Osteoblast (primary cell): ENCODE results near the gene SLC39A11. TPM values are rescaled to one million over a fixed set of nuclear protein-coding genes. Genes with fewer than 3 reads are reported as not detected.
A peak's percentile ranks its signal among the peaks of the same experiment; 100 is the strongest.

Experiments
- DNase-seq: peaks from one replicate; pipeline ENCODE4 v3.0.0; 2011; ENCODE audit warnings: low spot score, mixed read lengths; ENCODE audit not compliant: insufficient read length; ENCODE audit errors: missing footprints
- H2AFZ ChIP-seq: 2 replicates; pipeline ENCODE4 v1.6.0; 2011; ENCODE audit warnings: mild to moderate bottlenecking, low read length
- H3K27ac ChIP-seq: 2 replicates; pipeline ENCODE4 v1.5.1; 2011; ENCODE audit warnings: mild to moderate bottlenecking, low read depth, low read length, moderate library complexity
- H3K27me3 ChIP-seq: 2 replicates; pipeline ENCODE4 v1.6.0; 2012; ENCODE audit warnings: mild to moderate bottlenecking, control low read depth, inconsistent platforms, low read length, moderate library complexity; ENCODE audit not compliant: insufficient read depth
- H3K36me3 ChIP-seq: 2 replicates; pipeline ENCODE4 v1.5.1; 2011; ENCODE audit warnings: mild to moderate bottlenecking, low read length, control low read depth, moderate library complexity; ENCODE audit not compliant: insufficient read depth
- H3K4me1 ChIP-seq: 2 replicates; pipeline ENCODE4 v1.5.1; 2011; ENCODE audit warnings: mild to moderate bottlenecking, low read length, control low read depth, moderate library complexity; ENCODE audit not compliant: insufficient read depth
- H3K4me2 ChIP-seq: 2 replicates; pipeline ENCODE4 v1.6.0; 2011; ENCODE audit warnings: mild to moderate bottlenecking, low read length; ENCODE audit not compliant: insufficient read depth
- H3K4me3 ChIP-seq: fragments of 200-600 bp; sonication (generic); 3 replicates; pipeline ENCODE4 v1.5.1; 2012; ENCODE audit warnings: mild to moderate bottlenecking, low read length, inconsistent platforms; ENCODE audit not compliant: insufficient read depth
- H3K79me2 ChIP-seq: 2 replicates; pipeline ENCODE4 v1.6.0; 2012; ENCODE audit warnings: mild to moderate bottlenecking, low read length, control low read depth, inconsistent platforms; ENCODE audit not compliant: insufficient read depth
- H3K9me3 ChIP-seq: 2 replicates; pipeline ENCODE4 v1.5.1; 2011; ENCODE audit warnings: low read depth, low read length, control low read depth
- H4K20me1 ChIP-seq: 2 replicates; pipeline ENCODE4 v1.6.0; 2012; ENCODE audit warnings: mild to moderate bottlenecking, low read length, control low read depth; ENCODE audit not compliant: insufficient read depth
- total RNA-seq: library from RNA; depleted of rRNA; stranded (reverse); fragments of >200 nt; gene quantifications from 2 replicates; pipeline ENCODE4 v1.2.3, GENCODE V29; 2012
- TF ChIP-seq, protein P1 (sequence below): IDR thresholded peaks from 2 replicates; pipeline ENCODE4 v1.5.1; 2011; ENCODE audit warnings: mild to moderate bottlenecking, low read depth, low read length, moderate library complexity; ENCODE audit errors: extremely low read depth

SLC39A11 gene
- total RNA-seq, 1 donor, result 27.1 TPM

DNA sequence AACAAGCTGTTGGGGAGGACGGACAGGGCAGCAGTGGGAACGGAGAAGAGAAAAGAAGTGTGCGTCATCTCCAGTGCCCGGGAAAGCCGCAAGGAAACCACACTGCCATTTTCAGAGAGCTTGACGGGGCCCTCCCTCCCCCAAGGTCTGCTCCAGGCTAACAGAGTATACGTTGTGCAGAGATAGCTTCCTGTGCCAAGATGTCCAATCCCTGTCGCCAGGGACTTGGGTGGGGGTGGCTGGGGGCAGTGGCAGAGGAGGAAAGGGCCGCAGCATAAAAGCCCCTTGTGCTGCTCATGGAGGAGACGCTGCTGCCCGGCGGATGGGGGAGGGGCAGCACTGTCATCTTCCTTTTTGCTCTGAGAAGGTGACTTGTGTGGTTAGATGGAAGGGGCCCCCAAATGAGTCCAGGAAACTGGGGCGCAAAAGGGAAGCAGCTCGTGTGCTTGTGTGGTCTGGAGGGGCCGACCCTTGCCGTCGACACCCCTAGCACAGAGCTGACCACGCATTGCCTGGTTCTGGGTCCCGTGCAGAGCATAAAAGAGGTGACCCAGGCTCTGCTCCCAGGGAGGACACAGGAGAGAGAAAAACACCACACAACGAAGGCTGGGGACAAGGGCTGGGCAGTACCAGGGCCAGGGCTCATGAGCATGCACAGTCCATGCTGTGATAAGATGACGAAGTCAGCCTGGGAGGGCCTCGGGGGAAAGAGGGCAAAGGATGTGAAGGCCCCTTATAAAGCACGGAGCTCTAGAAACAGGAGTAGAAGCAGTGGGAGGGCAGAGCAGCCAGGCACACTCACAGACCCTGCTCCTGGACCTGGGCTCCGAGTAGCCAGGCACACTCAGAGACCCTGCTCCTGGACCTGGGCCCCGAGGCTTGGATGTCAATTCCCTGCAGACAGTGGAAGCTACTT is 372.7 kb downstream of the SLC39A11 start:
- H3K4me2 ChIP-seq, result peak overlapping the region; percentile 69
- H2AFZ ChIP-seq, result peak overlapping the region; percentile 69
- no peaks in the 10 kb centered on the region for H3K79me2 ChIP-seq
- peak overlapping the region; percentile 48 for H3K27ac ChIP-seq
- H3K36me3 ChIP-seq, result no peaks in the 10 kb centered on the region
- TF ChIP-seq, protein P1, sequence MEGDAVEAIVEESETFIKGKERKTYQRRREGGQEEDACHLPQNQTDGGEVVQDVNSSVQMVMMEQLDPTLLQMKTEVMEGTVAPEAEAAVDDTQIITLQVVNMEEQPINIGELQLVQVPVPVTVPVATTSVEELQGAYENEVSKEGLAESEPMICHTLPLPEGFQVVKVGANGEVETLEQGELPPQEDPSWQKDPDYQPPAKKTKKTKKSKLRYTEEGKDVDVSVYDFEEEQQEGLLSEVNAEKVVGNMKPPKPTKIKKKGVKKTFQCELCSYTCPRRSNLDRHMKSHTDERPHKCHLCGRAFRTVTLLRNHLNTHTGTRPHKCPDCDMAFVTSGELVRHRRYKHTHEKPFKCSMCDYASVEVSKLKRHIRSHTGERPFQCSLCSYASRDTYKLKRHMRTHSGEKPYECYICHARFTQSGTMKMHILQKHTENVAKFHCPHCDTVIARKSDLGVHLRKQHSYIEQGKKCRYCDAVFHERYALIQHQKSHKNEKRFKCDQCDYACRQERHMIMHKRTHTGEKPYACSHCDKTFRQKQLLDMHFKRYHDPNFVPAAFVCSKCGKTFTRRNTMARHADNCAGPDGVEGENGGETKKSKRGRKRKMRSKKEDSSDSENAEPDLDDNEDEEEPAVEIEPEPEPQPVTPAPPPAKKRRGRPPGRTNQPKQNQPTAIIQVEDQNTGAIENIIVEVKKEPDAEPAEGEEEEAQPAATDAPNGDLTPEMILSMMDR, result no peak
- peak; percentile 86 for DNase-seq
- H3K27me3 ChIP-seq, result no peaks in the 10 kb centered on the region
- peak overlapping the region; percentile 49 for H3K4me3 ChIP-seq
- H4K20me1 ChIP-seq, result peaks cover under 1% of the 10 kb centered on the region
- H3K9me3 ChIP-seq, result no peaks in the 10 kb centered on the region
- peaks cover 19% of the 10 kb centered on the region for H3K4me1 ChIP-seq

DNA sequence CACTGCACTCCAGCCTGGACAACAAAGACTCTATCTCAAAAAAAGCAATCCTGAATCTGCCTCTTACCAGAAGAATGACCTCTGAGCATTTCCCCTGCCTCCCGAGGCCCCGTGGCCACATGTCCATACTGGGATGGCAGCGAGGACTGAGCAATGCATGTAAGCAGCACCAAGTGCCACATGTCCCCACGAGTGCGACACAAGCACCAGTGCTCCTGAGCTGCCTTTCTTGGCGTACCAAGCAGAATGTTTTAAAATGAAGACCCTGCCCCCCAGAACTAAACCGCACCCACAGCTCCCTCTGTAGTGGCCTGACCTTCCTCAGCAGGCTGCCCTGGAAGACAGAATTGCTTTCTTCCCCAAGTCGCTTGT is 373.3 kb downstream of the SLC39A11 start:
- DNase-seq, result no peak
- H3K4me3 ChIP-seq, result peak overlapping the region; percentile 49
- H2AFZ ChIP-seq, result peak overlapping the region; percentile 69
- H3K36me3 ChIP-seq, result no peaks in the 10 kb centered on the region
- TF ChIP-seq, protein P1, result no peak
- peaks cover 19% of the 10 kb centered on the region for H3K4me1 ChIP-seq
- no peaks in the 10 kb centered on the region for H3K9me3 ChIP-seq
- H3K79me2 ChIP-seq, result no peaks in the 10 kb centered on the region
- peak overlapping the region; percentile 69 for H3K4me2 ChIP-seq
- peak overlapping the region; percentile 48 for H3K27ac ChIP-seq
- no peaks in the 10 kb centered on the region for H3K27me3 ChIP-seq
- H4K20me1 ChIP-seq, result no peaks in the 10 kb centered on the region

DNA sequence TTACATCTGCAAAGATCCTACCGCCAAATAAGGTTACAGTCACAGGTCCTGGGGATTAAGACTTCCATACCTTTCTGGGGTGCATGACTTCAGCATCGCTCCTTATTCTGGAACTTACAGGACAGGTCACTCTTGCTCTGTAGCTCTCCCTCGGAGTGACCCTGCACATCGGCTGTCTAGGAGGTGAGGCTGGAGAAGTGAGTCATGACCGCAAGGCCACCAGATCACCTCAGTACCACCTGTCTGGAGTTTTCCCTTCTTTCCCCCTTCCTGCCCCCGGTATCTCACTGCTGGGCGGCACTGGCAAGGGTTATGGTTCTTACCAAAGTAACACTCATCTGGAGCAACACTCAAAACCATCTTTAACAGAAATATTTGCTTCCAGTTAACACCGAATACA is 374.8 kb downstream of the SLC39A11 start:
- H3K4me2 ChIP-seq, result no peak overlapping the region
- no peaks in the 10 kb centered on the region for H3K9me3 ChIP-seq
- H3K79me2 ChIP-seq, result no peaks in the 10 kb centered on the region
- H2AFZ ChIP-seq, result no peak overlapping the region
- no peaks in the 10 kb centered on the region for H4K20me1 ChIP-seq
- TF ChIP-seq, protein P1, result no peak
- H3K4me3 ChIP-seq, result no peak overlapping the region
- no peaks in the 10 kb centered on the region for H3K36me3 ChIP-seq
- no peak for DNase-seq
- peaks cover 19% of the 10 kb centered on the region for H3K4me1 ChIP-seq
- H3K27me3 ChIP-seq, result no peaks in the 10 kb centered on the region
- H3K27ac ChIP-seq, result no peak overlapping the region

DNA sequence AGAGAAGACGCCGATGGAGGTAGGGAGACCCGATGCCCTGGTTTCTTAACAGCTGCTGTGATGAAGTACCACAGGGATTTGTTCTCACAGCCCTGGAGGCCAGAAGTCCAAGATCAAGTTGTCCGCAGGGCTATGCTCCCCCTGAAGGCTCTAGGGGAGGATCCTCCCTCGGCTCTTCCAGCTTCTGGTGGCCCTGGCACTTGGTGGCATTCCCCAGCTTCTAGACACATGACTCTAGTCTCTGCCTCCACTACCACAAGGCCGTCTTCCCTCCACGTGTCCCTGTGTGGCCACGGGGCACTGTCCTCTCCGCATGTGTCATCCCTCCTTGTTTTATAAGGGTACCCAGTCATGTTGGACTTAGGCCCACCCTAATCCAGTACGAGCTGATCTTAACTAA is 375.2 kb downstream of the SLC39A11 start:
- Histone ChIP-seq H3K27me3 (no peaks in the 10 kb centered on the region), H4K20me1 (no peaks in the 10 kb centered on the region), H3K27ac (no peak overlapping the region), H2AFZ (no peak overlapping the region), H3K9me3 (no peaks in the 10 kb centered on the region), H3K4me1 (peaks cover 19% of the 10 kb centered on the region), H3K4me3 (no peak overlapping the region), H3K36me3 (no peaks in the 10 kb centered on the region), H3K4me2 (no peak overlapping the region), H3K79me2 (no peaks in the 10 kb centered on the region)
- no peak for DNase-seq
- TF ChIP-seq, protein P1, result no peak
